ENCODE data around the gene PPIL6.
A peak's percentile ranks its signal among the peaks of the same experiment; 100 is the strongest.

PPIL6 gene

DNA sequence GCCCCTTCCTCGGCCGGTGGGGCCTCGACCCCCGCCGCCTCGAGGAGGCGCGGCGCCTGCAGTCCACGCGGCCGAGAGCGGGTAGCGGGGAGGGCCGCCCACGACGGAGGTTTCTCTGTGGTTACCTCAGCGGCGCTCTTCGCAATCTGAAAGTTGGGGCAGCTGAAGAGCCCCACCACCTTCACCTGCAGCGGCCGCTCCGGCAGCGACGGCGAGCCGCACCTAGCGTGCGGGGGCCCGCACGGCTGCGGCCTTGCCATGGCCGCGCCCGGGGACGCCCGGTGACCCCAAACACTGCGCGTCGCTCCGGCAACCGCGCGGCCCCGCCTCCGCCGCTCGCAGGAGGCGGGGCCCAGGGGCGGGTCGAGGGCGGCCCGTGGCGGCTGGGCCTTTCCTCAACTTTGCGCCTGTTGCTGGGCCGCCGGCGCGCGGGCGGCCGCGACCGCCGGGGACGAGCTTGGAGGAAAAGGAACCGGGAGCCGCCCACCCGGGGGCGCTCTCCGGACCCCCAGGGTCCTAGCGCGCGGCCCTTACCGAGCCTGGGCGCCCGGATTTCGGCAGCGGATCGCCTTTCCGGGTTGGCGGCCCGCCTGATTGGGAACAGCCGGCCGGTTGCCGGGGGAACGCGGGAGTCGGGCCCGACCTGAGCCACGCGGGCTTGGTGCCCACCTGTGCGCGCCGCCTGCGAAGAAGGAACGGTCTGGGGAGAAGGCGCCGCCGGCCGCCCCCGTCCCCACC, at the start of gene PPIL6, which contains the start of gene SMPD2:
PPIL6 (minus strand) TSS at position 298 of the 738 bp plus-strand sequence; CDS start at position 260, 38 bp downstream.
SMPD2 (plus strand) TSS at position 394 of the 738 bp plus-strand sequence. CDS start 398 bp downstream, outside the sequence.
- DNase-seq (ENCODE audit: extremely low read depth in 1 of 2, low read depth in 1 of 2): peak; percentile 40 to 70

DNA sequence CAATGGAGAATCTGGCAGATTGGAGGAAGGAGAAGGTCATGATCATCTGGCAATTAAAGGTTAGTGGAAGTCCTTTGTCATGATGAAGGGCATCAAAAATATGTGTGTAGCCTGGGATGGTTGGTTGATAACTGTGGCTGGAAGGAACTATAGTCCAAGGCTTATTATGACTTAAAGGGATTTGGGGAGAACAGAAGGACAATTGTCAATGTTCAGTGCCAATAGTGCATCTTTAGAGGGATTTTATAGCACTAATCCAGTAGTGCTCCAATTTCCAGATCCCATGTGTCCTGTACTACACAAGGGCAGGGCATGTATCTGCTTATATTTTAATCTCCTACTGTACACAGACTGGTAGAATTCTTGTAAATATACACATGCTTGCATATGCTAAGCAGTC, 47.6 kb upstream of the PPIL6 start:
- no peak for DNase-seq (ENCODE audit: extremely low read depth in 1 of 2, low read depth in 1 of 2)

DNA sequence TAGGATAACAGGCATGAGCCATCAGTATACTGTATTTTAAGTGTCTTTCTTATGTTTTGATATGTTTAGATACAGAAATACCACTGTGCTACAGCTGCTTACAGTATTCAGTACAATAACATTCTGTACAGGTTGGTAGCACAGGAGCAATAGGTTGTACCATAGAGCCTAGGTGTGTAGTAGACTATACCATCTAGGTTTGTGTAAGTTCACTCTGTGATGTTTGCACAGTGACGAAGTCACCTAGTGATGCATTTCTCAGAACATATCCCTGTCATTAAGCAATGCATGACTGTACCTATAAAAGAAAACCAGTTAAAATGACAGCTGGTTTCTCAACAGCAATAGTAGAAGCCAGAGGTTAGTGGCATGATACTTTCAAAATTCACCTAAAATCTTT, 45.6 kb upstream of the PPIL6 start:
- no peak for DNase-seq (ENCODE audit: extremely low read depth in 1 of 2, low read depth in 1 of 2)

DNA sequence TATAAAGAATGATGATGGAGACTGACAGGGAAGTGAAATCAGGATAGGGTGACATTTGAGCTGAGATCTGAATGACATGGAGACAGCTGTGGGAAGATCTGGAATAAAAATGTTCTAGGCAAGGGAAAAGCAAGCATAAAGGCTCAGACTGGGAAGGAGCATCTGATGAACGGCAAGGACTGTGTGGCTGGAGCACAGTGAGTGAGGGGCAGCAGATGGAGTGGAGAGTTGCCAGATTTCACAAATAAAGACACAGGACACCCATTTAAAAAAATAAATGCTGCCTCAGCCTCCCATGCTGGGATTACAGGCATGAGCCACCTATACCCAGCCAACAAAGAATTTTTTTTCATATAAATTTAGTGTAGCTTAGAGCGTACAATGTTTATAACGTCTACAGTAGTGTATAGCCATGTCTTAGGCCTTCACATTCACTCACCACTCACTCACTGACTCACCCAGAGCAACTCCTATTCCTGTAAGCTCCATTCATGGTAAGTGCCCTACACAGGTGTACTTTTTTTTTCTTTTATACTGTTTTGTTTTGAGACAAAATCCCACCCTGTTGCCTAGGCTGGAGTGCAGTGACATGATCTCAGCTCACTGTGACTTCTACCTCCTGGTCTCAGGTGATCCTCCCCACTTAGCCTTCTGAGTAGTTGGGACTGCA, 45.0 kb upstream of the PPIL6 start:
- DNase-seq (ENCODE audit: extremely low read depth in 1 of 2, low read depth in 1 of 2): no peak

GRCh38 chr6:109484122-109484521, 43.7 kb upstream of the PPIL6 start:
- DNase-seq (ENCODE audit: extremely low read depth in 1 of 2, low read depth in 1 of 2): no peak

- no peak for DNase-seq (ENCODE audit: extremely low read depth in 1 of 2, low read depth in 1 of 2)
These were observed 43.3 kb upstream of the PPIL6 start for GRCh38 chr6:109483735-109484057.

GRCh38 chr6:109482905-109483734, 42.7 kb upstream of the PPIL6 start, which contains the start of gene ZBTB24:
Gene ZBTB24, minus strand, starts transcription at chr6:109483219. Its CDS starts 1,193 bp downstream, at chr6:109482026.
- peak; percentile 68 to 74 for DNase-seq (ENCODE audit: extremely low read depth in 1 of 2, low read depth in 1 of 2)

DNA sequence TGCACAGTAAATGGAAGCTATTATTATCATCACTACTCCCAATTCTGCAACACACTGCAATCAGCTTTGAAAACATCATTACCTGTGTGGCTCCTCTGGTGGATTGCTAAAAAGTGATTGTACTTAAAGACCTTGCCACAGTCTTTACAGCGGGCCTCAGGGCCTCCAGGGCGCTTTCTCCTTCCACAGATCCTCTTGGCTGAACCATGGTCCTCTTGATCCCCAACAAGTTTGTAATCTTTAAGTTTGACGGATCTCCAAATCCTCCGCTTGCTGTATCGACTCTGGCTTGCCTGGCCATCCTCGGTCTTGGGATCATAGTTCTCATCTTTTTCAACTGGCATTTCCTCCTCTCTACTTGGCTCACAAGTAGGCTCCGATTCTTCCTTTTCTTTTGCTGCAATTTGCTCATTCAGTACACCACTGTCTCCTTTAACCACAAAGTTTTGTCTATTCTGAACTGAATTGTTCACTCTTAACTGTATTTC, 40.6 kb upstream of the PPIL6 start:
- no peak for DNase-seq (ENCODE audit: extremely low read depth in 1 of 2, low read depth in 1 of 2)

DNA sequence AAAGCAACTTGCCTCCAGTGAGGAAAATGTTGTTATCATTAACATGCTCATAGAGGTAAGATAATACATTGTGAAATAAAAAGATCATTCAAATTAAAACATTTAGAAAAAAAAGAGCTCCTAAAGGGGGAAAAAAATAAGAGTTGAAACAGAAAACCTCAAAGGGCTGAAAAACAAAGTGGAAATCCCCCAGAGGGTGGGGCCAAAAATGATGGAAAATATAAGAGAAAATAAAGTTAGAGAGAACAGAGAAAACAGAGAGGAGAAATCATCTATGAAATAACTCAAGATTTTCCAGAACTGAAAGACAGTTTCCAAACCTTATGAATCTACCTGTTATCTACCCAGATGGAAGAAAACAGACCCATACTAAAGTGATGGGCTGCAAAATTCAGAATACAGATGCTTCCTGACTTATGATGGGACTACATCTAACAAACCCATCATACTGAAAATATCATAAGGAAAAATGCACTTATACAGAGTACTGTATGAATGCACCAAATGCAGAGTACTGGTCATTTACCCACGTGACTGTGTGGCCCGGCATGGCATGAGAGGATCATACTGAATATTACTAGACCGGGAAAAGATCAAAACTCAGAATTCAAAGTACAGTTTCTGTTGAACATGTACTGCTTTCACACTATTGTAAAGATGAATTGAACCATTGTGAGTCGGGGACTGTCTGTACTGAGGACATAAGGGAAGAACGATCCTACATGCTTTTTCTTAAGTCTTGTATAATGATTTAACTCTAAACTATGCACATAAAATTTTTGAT, 38.6 kb upstream of the PPIL6 start:
- no peak for DNase-seq (ENCODE audit: extremely low read depth in 1 of 2, low read depth in 1 of 2)

DNA sequence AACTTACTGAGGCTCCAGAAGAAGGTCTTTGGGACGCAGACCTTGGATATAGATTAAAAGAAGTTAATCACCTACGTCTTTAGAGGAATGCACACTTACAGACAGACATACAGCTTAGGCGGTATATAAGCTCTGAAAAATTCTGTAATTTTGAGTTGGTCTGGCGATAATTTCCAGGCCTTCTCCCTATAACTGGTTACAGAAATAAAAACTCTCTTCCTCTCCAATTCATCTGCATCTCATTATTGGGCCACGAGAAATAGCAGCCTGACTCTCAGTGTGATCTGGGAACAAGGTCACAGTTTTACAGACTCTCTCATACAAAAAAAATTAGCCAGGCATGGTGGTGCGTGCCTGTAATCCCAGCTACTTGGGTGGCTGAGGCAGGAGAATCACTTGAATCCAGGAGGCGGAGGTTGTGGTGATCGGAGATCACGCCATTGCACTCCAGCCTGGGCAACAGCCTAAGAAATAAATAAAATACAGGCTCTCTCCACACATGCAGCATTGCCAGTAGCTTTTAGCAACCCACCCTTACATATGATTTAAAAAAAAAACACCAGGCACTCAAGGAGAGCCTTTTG, 37.9 kb upstream of the PPIL6 start:
- DNase-seq (ENCODE audit: extremely low read depth in 1 of 2, low read depth in 1 of 2): no peak

DNA sequence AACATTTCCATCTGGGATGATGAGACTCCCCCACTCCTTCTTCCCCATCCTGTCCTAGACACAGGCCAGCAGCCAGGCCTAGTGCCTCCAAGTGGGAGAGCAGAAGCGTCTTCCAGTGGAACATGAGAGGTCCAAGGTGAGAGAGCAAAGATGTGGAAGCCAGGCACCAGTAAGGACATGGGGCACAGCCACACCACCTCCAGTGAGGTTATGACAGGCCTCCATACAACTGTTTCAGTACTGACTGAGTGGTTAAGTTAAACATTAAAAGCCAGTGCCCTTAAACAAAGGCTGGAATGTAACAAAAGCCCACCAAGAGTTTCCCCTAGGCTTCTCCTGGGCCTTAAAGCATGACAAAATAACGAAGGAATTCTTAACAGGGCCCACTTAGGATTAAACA, 37.3 kb upstream of the PPIL6 start:
- DNase-seq (ENCODE audit: extremely low read depth in 1 of 2, low read depth in 1 of 2): no peak

DNA sequence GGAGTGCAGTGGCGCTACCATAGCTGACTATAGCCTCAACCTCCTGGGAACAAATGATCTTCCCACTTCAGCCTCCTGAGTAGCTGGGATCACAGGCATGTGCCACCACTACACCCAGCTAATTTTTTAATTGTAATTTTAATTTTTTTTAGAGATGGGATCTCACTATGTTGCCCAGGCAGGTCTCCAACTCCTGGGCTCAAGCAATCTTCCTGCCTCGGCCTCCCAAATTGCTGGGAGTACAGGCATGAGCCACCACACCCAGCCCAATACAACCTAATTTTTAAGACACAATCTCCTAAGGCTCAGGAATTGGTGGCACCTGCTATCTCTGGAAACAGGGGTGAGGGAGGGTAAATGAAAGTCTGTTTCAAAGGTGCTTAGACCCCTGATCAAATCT, 36.8 kb upstream of the PPIL6 start:
- no peak for DNase-seq (ENCODE audit: extremely low read depth in 1 of 2, low read depth in 1 of 2)

- no peak for DNase-seq (ENCODE audit: extremely low read depth in 1 of 2, low read depth in 1 of 2)
These were observed 35.2 kb upstream of the PPIL6 start for GRCh38 chr6:109475625-109476024.

DNA sequence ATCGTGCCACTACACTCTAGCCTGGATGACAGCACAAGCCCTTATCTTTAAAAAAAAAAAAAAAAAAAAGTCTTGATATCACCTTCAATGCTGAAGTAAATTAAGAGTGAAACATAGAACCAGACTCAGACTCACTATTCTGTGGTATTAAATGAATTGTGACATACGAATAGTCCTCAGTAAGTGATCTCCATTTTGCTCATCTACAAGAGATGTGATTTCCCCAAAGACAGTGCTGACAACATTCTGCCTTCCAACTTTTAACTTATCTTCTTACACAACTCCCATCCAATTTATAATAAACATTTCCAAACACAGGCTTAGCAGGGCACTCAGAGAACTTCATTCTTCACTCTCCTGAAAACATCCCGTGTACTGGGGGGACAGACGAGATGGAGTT, 34.6 kb upstream of the PPIL6 start:
- no peak for DNase-seq (ENCODE audit: extremely low read depth in 1 of 2, low read depth in 1 of 2)

DNA sequence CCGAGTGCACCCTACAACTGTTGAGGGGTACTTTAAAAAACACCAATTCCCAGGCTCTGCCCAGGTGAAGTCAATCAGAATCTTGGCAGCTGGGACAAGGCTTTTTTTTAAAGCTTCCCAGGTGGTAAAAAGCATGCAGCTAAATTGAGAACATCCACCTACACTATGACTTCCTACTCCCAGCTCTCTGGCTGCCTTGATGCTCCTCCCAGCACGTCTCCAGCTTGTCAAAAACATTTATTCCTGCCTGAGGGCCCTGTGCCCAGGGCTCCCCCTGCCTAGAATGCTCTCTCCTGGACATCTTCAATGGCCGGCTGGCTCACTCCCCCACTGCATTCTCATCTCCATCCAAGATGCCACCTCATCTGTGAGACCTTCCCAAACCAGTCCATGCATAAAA, 32.7 kb upstream of the PPIL6 start:
- DNase-seq (ENCODE audit: extremely low read depth in 1 of 2, low read depth in 1 of 2): no peak

GRCh38 chr6:109472132-109472995, 31.9 kb upstream of the PPIL6 start:
- DNase-seq (ENCODE audit: extremely low read depth in 1 of 2, low read depth in 1 of 2): no peak

DNA sequence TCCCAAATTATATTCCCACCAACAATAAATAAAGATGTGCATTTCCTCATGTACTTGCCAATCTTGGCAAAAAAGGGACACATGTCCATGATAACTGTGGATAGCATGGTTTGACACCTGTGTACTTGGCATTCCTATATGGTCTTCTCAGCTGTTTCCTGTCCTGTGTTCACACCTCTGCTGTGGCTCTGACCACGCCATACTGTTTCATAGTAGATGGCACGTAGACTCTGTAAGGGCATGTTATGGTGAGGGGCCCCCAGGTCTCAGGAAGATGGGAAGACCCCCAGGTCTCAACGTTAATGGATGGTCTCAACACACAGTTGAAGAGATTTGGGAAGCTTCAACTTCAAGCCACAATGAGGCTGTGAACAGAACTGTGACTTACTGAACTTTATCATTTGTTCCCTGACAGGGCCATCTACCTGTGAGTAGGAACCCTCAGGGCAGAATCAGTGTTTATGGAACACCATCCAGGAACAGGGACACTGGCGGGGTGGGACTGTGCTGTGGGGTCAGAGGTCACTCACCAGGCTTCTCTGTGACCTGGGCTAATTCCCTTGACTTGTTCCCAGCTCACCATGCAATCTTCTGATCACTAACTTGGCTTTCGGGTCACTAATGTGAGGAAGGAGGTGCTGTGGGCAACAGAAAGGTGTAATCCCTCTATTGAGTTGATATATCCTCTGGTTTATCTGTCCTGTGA, 30.8 kb upstream of the PPIL6 start:
- DNase-seq (ENCODE audit: extremely low read depth in 1 of 2, low read depth in 1 of 2): no peak

GRCh38 chr6:109469591-109470189, 29.3 kb upstream of the PPIL6 start:
- no peak for DNase-seq (ENCODE audit: extremely low read depth in 1 of 2, low read depth in 1 of 2)

All from activated CD8-positive, alpha-beta memory T cell treated with anti-CD3 and anti-CD28 coated beads for 1 hour (primary cell).